CD14-positive monocyte (primary cell): ENCODE measurements around the gene PPM1D. TPM values are rescaled to one million over a fixed set of nuclear protein-coding genes. Genes with fewer than 3 reads are reported as not detected.
A peak's percentile ranks its signal among the peaks of the same experiment; 100 is the strongest.

Source experiments
- DNase-seq, 3 donors: peaks; one replicate each; pipeline ENCODE4 v3.0.0-alpha.2; 2011 to 2022
- H2AFZ ChIP-seq: 2 replicates; pipeline ENCODE4 v1.6.0; 2012; ENCODE audit warnings: mild to moderate bottlenecking, low read depth, low read length, inconsistent platforms; ENCODE audit not compliant: insufficient read depth, poor library complexity, severe bottlenecking
- H3K27ac ChIP-seq, 2 donors: 1 replicate in 1 of 2; 2 replicates in 1 of 2; pipeline ENCODE4 v1.5.1; 2012 to 2013; ENCODE audit warnings: low read length in 2 of 2, control low read depth in 1 of 2, inconsistent platforms in 1 of 2, low read depth in 1 of 2, mild to moderate bottlenecking in 1 of 2
- H3K27me3 ChIP-seq, 2 donors: one replicate each; pipeline versions ENCODE4 v1.6.0 to v1.6.1; 2011 to 2013; ENCODE audit warnings: low read length in 2 of 2; ENCODE audit not compliant: control insufficient read depth in 2 of 2, insufficient read depth in 2 of 2
- H3K36me3 ChIP-seq, 2 donors: replicated peaks in 1 of 2; 1 replicate in 1 of 2; 2 replicates in 1 of 2; pipeline versions ENCODE4 v1.5.1 to v1.6.1; 2012 to 2013; ENCODE audit warnings: low read length in 2 of 2, control low read depth in 1 of 2, inconsistent platforms in 1 of 2, mild to moderate bottlenecking in 1 of 2; ENCODE audit not compliant: insufficient read depth in 2 of 2, control insufficient read depth in 1 of 2
- H3K4me1 ChIP-seq, 2 donors: 1 replicate in 1 of 2; 2 replicates in 1 of 2; pipeline versions ENCODE4 v1.5.1 to v1.6.1; 2012 to 2013; ENCODE audit warnings: low read length in 2 of 2, control low read depth in 1 of 2, inconsistent platforms in 1 of 2, mild to moderate bottlenecking in 1 of 2, moderate library complexity in 1 of 2; ENCODE audit not compliant: insufficient read depth in 2 of 2, control insufficient read depth in 1 of 2
- H3K4me2 ChIP-seq: replicated peaks from 2 replicates; pipeline ENCODE3; 2012; ENCODE audit warnings: low read length, moderate library complexity, mild to moderate bottlenecking; ENCODE audit not compliant: poor library complexity, severe bottlenecking; ENCODE audit errors: extremely low read depth
- H3K4me3 ChIP-seq, 3 experiments: fragments of 200-600 bp in 1 of 3; sonication (generic) in 1 of 3; replicated peaks in 1 of 3; 1 replicate in 2 of 3; 2 replicates in 1 of 3; pipeline ENCODE4 v1.5.1; 2011 to 2013; ENCODE audit warnings: low read length in 3 of 3, mild to moderate bottlenecking in 3 of 3, control low read depth in 2 of 3, low read depth in 2 of 3, inconsistent platforms in 1 of 3, moderate library complexity in 1 of 3
- H3K79me2 ChIP-seq: 2 replicates; pipeline ENCODE4 v1.6.0; 2012; ENCODE audit warnings: mild to moderate bottlenecking, control low read depth, inconsistent platforms, low read length, moderate library complexity; ENCODE audit not compliant: insufficient read depth
- H3K9ac ChIP-seq: 2 replicates; pipeline ENCODE4 v1.6.0; 2017; ENCODE audit warnings: low read length, mild to moderate bottlenecking; ENCODE audit not compliant: insufficient read depth, poor library complexity, severe bottlenecking
- H3K9me3 ChIP-seq, 2 donors: replicated peaks in 1 of 2; 1 replicate in 1 of 2; 2 replicates in 1 of 2; pipeline versions ENCODE4 v1.5.1 to v1.6.1; 2012 to 2013; ENCODE audit warnings: low read length in 2 of 2, control low read depth in 1 of 2; ENCODE audit not compliant: control insufficient read depth in 1 of 2, insufficient read depth in 1 of 2
- H4K20me1 ChIP-seq: 2 replicates; pipeline ENCODE4 v1.6.0; 2012; ENCODE audit warnings: mild to moderate bottlenecking, low read length, control low read depth, moderate library complexity; ENCODE audit not compliant: insufficient read depth
- H3K27ac Mint-ChIP-seq, 7 donors: one replicate each; pipeline ENCODE4 v1.8.0; 2020; ENCODE audit warnings: mild to moderate bottlenecking in 7 of 7, mixed read lengths in 7 of 7, moderate library complexity in 6 of 7, inconsistent platforms in 2 of 7
- H3K27me3 Mint-ChIP-seq, 3 donors: one replicate each; pipeline ENCODE4 v1.8.0; 2021 to 2022; ENCODE audit warnings: low read depth in 3 of 3, mild to moderate bottlenecking in 3 of 3, mixed read lengths in 3 of 3, moderate library complexity in 3 of 3, inconsistent platforms in 1 of 3
- H3K36me3 Mint-ChIP-seq, 2 donors: one replicate each; pipeline ENCODE4 v1.8.0; 2020; ENCODE audit warnings: mixed read lengths in 2 of 2, inconsistent platforms in 1 of 2, mild to moderate bottlenecking in 1 of 2
- H3K4me1 Mint-ChIP-seq: one replicate; pipeline ENCODE4 v1.8.0; 2020; ENCODE audit warnings: mild to moderate bottlenecking, mixed read lengths
- H3K4me3 Mint-ChIP-seq, 2 donors: one replicate each; pipeline ENCODE4 v1.8.0; 2020; ENCODE audit warnings: mild to moderate bottlenecking in 2 of 2, mixed read lengths in 2 of 2, moderate library complexity in 1 of 2
- H3K9me3 Mint-ChIP-seq, 7 donors: one replicate each; pipeline ENCODE4 v1.8.0; 2020 to 2022; ENCODE audit warnings: mixed read lengths in 7 of 7, mild to moderate bottlenecking in 6 of 7, moderate library complexity in 6 of 7, inconsistent platforms in 2 of 7
- CTCF ChIP-seq: fragments of 200-600 bp; IDR thresholded peaks from one replicate; pipeline ENCODE4 v1.8.0; 2022; ENCODE audit warnings: antibody characterized with exemption, mild to moderate bottlenecking
- WGBS: methylation state at CpG from one replicate; pipeline ENCODE4 v1.1.5; 2013; ENCODE audit warnings: missing lambda C conversion rate; ENCODE audit not compliant: insufficient coverage; 5-methylcytosine and 5-hydroxymethylcytosine counted together
- intact Hi-C, 2 donors: fragments of 100-400 bp; cut with micrococcal nuclease; formaldehyde crosslinking; loops; one replicate each; pipeline versions ENCODE4 v1.15.0 to v1.15.1; 2023
- polyA plus RNA-seq, 3 donors: library from polyadenylated mRNA; depleted of rRNA in 1 of 3; unstranded in 2 of 3; stranded (reverse) in 1 of 3; fragments of 300-500 nt in 2 of 3; fragments of >200 nt in 1 of 3; fragmentation: Illumina TruSeq in 2 of 3; gene quantifications; 1 replicate in 2 of 3; 2 replicates in 1 of 3; pipeline ENCODE4 v1.2.3, GENCODE V29; 2012 to 2021

PPM1D gene
- polyA plus RNA-seq, 3 donors: 4.7 to 7.3 (median 7.2) TPM

- no peaks in the 10 kb centered on the region for H3K27me3 ChIP-seq
- peaks cover 41 to 64% of the 10 kb centered on the region in 2 donors for H3K36me3 ChIP-seq
- peaks cover 86% of the 10 kb centered on the region for H4K20me1 ChIP-seq
- DNase-seq: no peak
- Mint-ChIP-seq H3K4me3 (no peak overlapping the region), H3K9me3 (peaks cover 0 to 2% (median 0%) of the 10 kb centered on the region in 7 donors), H3K36me3 (peaks cover 40 to 60% of the 10 kb centered on the region in 2 donors), H3K27ac (peak overlapping the region in 3 of 7 donors; percentile 30 to 53 (median 52)), H3K4me1 (peaks cover 3% of the 10 kb centered on the region), H3K27me3 (no peaks in the 10 kb centered on the region)
- intact Hi-C loops: no loop called here
- no peaks in the 10 kb centered on the region for H3K9me3 ChIP-seq
- H3K4me2 ChIP-seq: no peak overlapping the region
- peak overlapping the region in 1 of 2 donors; percentile 33 for H3K27ac ChIP-seq
- H3K4me3 ChIP-seq: no peak overlapping the region
- WGBS: 100% methylated on average over 2 of the region's 3 CpGs
- no peak overlapping the region for H2AFZ ChIP-seq
- no peak for TF ChIP-seq CTCF
- H3K79me2 ChIP-seq: peaks cover 83% of the 10 kb centered on the region
- H3K4me1 ChIP-seq: no peaks in the 10 kb centered on the region
- no peak overlapping the region for H3K9ac ChIP-seq
Measured at GRCh38 chr17:60645918-60646523, 46.0 kb downstream of the PPM1D start.

- intact Hi-C loops: no loop called here
- Histone ChIP-seq H3K36me3 (peaks cover 41 to 67% of the 10 kb centered on the region in 2 donors), H3K9me3 (no peaks in the 10 kb centered on the region), H4K20me1 (peaks cover 86% of the 10 kb centered on the region), H2AFZ (no peak overlapping the region), H3K27me3 (no peaks in the 10 kb centered on the region), H3K4me1 (no peaks in the 10 kb centered on the region), H3K27ac (no peak overlapping the region), H3K4me3 (no peak overlapping the region), H3K9ac (no peak overlapping the region), H3K79me2 (peaks cover 83% of the 10 kb centered on the region), H3K4me2 (no peak overlapping the region)
- H3K27ac Mint-ChIP-seq: peak overlapping the region in 1 of 7 donors; percentile 58
- H3K36me3 Mint-ChIP-seq: peaks cover 42 to 62% of the 10 kb centered on the region in 2 donors
- no peak overlapping the region for H3K4me3 Mint-ChIP-seq
- whole genome bisulfite sequencing: 92% methylated on average over 2 of the region's 3 CpGs
- H3K27me3 Mint-ChIP-seq: no peaks in the 10 kb centered on the region
- peaks cover 0 to 2% (median 0%) of the 10 kb centered on the region in 7 donors for H3K9me3 Mint-ChIP-seq
- peaks cover 3% of the 10 kb centered on the region for H3K4me1 Mint-ChIP-seq
- no peak for TF ChIP-seq CTCF
- DNase-seq: no peak
Measured at GRCh38 chr17:60646701-60647100, 46.7 kb downstream of the PPM1D start.
